HS-27A (cell line): ENCODE measurements around the gene LRCH3.

ENCODE experiments used
- DNase-seq: peaks from one replicate; pipeline ENCODE4 v3.0.0-alpha.2; 2012; ENCODE audit warnings: low read depth, missing footprints

The LRCH3 gene

GRCh38 chr3:197791113-197791891 is at the start of gene LRCH3:
TSS of gene LRCH3 (plus strand) at chr3:197791254. CDS start at chr3:197791279, 25 bp downstream.
- DNase-seq = no peak

GRCh38 chr3:197742787-197743186 is 48.3 kb upstream of the LRCH3 start:
- DNase-seq = no peak

- DNase-seq = no peak
Observed at GRCh38 chr3:197746209-197746608, 44.8 kb upstream of the LRCH3 start.

- no peak for DNase-seq
Observed at GRCh38 chr3:197746801-197747237, 44.2 kb upstream of the LRCH3 start.

- no peak for DNase-seq
Observed at GRCh38 chr3:197748597-197749314, 42.3 kb upstream of the LRCH3 start.

- no peak for DNase-seq
Observed at GRCh38 chr3:197749315-197749600, 41.8 kb upstream of the LRCH3 start.

GRCh38 chr3:197749601-197750395 is 41.3 kb upstream of the LRCH3 start, which contains the start of gene FYTTD1:
TSS of gene FYTTD1 (plus strand) at chr3:197749883. CDS start at chr3:197749972, 89 bp downstream.
- no peak for DNase-seq

- DNase-seq = no peak
Observed at GRCh38 chr3:197750396-197750831, 40.6 kb upstream of the LRCH3 start.

- no peak for DNase-seq
Observed at GRCh38 chr3:197750858-197751737, 40.0 kb upstream of the LRCH3 start.

GRCh38 chr3:197752107-197752506 is 38.9 kb upstream of the LRCH3 start:
- DNase-seq = no peak

GRCh38 chr3:197753263-197753662 is 37.8 kb upstream of the LRCH3 start:
- DNase-seq = no peak

- no peak for DNase-seq
Observed at GRCh38 chr3:197756704-197757103, 34.4 kb upstream of the LRCH3 start.

- DNase-seq = no peak
Observed at GRCh38 chr3:197758512-197758911, 32.5 kb upstream of the LRCH3 start.

- DNase-seq = no peak
Observed at GRCh38 chr3:197761784-197762183, 29.3 kb upstream of the LRCH3 start.

GRCh38 chr3:197775317-197775716 is 15.7 kb upstream of the LRCH3 start:
- DNase-seq = no peak

- DNase-seq = no peak
Observed at GRCh38 chr3:197782230-197782629, 8.8 kb upstream of the LRCH3 start.

GRCh38 chr3:197784019-197784585 is 7.0 kb upstream of the LRCH3 start:
- DNase-seq = no peak

- DNase-seq = no peak
Observed at GRCh38 chr3:197787412-197787811, 3.6 kb upstream of the LRCH3 start.

- no peak for DNase-seq
Observed at GRCh38 chr3:197789309-197789708, 1.7 kb upstream of the LRCH3 start.

- no peak for DNase-seq
Observed at GRCh38 chr3:197790033-197790432, 1.0 kb upstream of the LRCH3 start.
